HepG2 (cell line): ENCODE measurements around the gene PCP4L1. TPM values are rescaled to one million over a fixed set of nuclear protein-coding genes. Genes with fewer than 3 reads are reported as not detected.
A peak's percentile ranks its signal among the peaks of the same experiment; 100 is the strongest.

Source experiments
- ERF ChIP-seq: IDR thresholded peaks from 2 replicates; pipeline ENCODE4 v1.6.1; 2018; ENCODE audit warnings: missing biosample characterization, missing genetic modification reagents
- HMGA1 ChIP-seq: sonication (generic); formaldehyde crosslinking; conservative IDR thresholded peaks from 2 replicates; pipeline ENCODE4 v1.4.0; 2020; ENCODE audit warnings: missing genetic modification reagents
- HNRNPK ChIP-seq: fragments of 200-400 bp; formaldehyde crosslinking; IDR thresholded peaks from 2 replicates; pipeline ENCODE4 v1.6.1; 2018; ENCODE audit warnings: low read length, low read depth, moderate library complexity, mild to moderate bottlenecking; ENCODE audit not compliant: poor library complexity, severe bottlenecking
- MAF1 ChIP-seq: sonication (generic); formaldehyde crosslinking; IDR thresholded peaks from 2 replicates; pipeline ENCODE4 v1.5.0; 2020; ENCODE audit warnings: missing genetic modification reagents, borderline replicate concordance
- MIXL1 ChIP-seq: IDR thresholded peaks from 2 replicates; pipeline ENCODE4 v1.6.1; 2016
- RARA ChIP-seq: IDR thresholded peaks from 2 replicates; pipeline ENCODE4 v1.6.1; 2016; ENCODE audit warnings: missing genetic modification reagents, missing compliant biosample characterization
- SIX4 ChIP-seq: sonication (generic); formaldehyde crosslinking; IDR thresholded peaks from 2 replicates; pipeline ENCODE4 v1.4.0; 2020; ENCODE audit warnings: missing genetic modification reagents
- THAP11 ChIP-seq: IDR thresholded peaks from 2 replicates; pipeline ENCODE4 v1.6.1; 2016; ENCODE audit warnings: missing biosample characterization, missing genetic modification reagents
- TOPORS ChIP-seq: sonication (generic); formaldehyde crosslinking; IDR thresholded peaks from 2 replicates; pipeline ENCODE4 v1.8.0; 2023; ENCODE audit warnings: mild to moderate bottlenecking, missing genetic modification reagents
- ZMYM3 ChIP-seq: sonication (generic); formaldehyde crosslinking; IDR thresholded peaks from 2 replicates; pipeline ENCODE4 v1.5.1; 2020; ENCODE audit warnings: mild to moderate bottlenecking, missing genetic modification reagents
- ZNF160 ChIP-seq: sonication (generic); formaldehyde crosslinking; IDR thresholded peaks from 2 replicates; pipeline ENCODE4 v1.8.0; 2022; ENCODE audit warnings: mild to moderate bottlenecking, inconsistent platforms, missing genetic modification reagents
- ZNF205 ChIP-seq: IDR thresholded peaks from 2 replicates; pipeline ENCODE4 v1.6.1; 2018; ENCODE audit warnings: missing biosample characterization, missing genetic modification reagents
- ZNF318 ChIP-seq: sonication (generic); formaldehyde crosslinking; IDR thresholded peaks from 2 replicates; pipeline ENCODE4 v1.4.0; 2020; ENCODE audit warnings: mild to moderate bottlenecking, missing genetic modification reagents
- ZNF558 ChIP-seq: sonication (generic); formaldehyde crosslinking; IDR thresholded peaks from 2 replicates; pipeline ENCODE4 v1.9.0; 2022; ENCODE audit warnings: mild to moderate bottlenecking, missing genetic modification reagents, borderline replicate concordance
- ZNF800 ChIP-seq: sonication (generic); formaldehyde crosslinking; IDR thresholded peaks from 2 replicates; pipeline ENCODE4 v1.4.0; 2020; ENCODE audit warnings: missing genetic modification reagents
- ZNF841 ChIP-seq: sonication (generic); formaldehyde crosslinking; IDR thresholded peaks from 2 replicates; pipeline ENCODE4 v1.8.1; 2023; ENCODE audit warnings: missing genetic modification reagents, borderline replicate concordance
- polyA plus RNA-seq, 8 experiments: library from polyadenylated mRNA; depleted of rRNA in 3 of 8; stranded (reverse) in 7 of 8; unstranded in 1 of 8; fragments of >200 nt; fragmentation: Illumina TruSeq in 4 of 8; extraction: Trizol in 4 of 8; gene quantifications; 2 replicates each; pipeline versions ENCODE4 v1.2.1 to v1.2.3, GENCODE V29; 2011 to 2016; ENCODE audit warnings: low read depth in 4 of 8, missing spikeins in 1 of 8, mixed read lengths in 1 of 8; ENCODE audit not compliant: insufficient read depth in 1 of 8
- total RNA-seq, 5 experiments: library from RNA; depleted of rRNA; stranded (reverse); fragments of >200 nt; fragmentation: Illumina TruSeq; extraction: Trizol; gene quantifications; 2 replicates each; pipeline ENCODE4 v1.2.3, GENCODE V29; 2016; ENCODE audit warnings: low read depth in 1 of 5
- TF ChIP-seq, protein P1 (sequence below): sonication (generic); formaldehyde crosslinking; IDR thresholded peaks from 2 replicates; pipeline ENCODE4 v1.8.0; 2022; ENCODE audit warnings: missing genetic modification reagents, mild to moderate bottlenecking, moderate library complexity, borderline replicate concordance

PCP4L1 gene
- total and polyA plus RNA-seq, 2 of the 13 experiments (the other 11 are each of a cell fraction or from before 2014, with no cell fraction given) = 0.28 TPM; not detected in 1

GRCh38 chr1:161223805-161224694, 34.5 kb upstream of the PCP4L1 start (continued):
- TF ChIP-seq ZNF318 (CRISPR knock-in tag) = no peak
- TF ChIP-seq ZNF205 (CRISPR knock-in tag) = 0 out of 2 replicates have a peak, but pooled peaks have one; percentile 19
- no peak for TF ChIP-seq HMGA1 (CRISPR knock-in tag)
- 0 out of 2 replicates have a peak, but pooled peaks have one; percentile 28 for TF ChIP-seq ERF
- peak; percentile 88 for TF ChIP-seq SIX4 (CRISPR knock-in tag)
- TF ChIP-seq, protein P1, sequence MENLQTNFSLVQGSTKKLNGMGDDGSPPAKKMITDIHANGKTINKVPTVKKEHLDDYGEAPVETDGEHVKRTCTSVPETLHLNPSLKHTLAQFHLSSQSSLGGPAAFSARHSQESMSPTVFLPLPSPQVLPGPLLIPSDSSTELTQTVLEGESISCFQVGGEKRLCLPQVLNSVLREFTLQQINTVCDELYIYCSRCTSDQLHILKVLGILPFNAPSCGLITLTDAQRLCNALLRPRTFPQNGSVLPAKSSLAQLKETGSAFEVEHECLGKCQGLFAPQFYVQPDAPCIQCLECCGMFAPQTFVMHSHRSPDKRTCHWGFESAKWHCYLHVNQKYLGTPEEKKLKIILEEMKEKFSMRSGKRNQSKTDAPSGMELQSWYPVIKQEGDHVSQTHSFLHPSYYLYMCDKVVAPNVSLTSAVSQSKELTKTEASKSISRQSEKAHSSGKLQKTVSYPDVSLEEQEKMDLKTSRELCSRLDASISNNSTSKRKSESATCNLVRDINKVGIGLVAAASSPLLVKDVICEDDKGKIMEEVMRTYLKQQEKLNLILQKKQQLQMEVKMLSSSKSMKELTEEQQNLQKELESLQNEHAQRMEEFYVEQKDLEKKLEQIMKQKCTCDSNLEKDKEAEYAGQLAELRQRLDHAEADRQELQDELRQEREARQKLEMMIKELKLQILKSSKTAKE (CRISPR knock-in tag) = peak; percentile 87
- no peak; the same call in 1 of the 2 replicates for TF ChIP-seq ZNF558 (CRISPR knock-in tag)
- peak; percentile 47; the same call in 1 of the 2 replicates for TF ChIP-seq ZNF841 (CRISPR knock-in tag)
- peak; percentile 41; the same call in 1 of the 2 replicates for TF ChIP-seq MAF1 (CRISPR knock-in tag)
- TF ChIP-seq ZMYM3 (CRISPR knock-in tag) = no peak
- peak; percentile 43; the same call in 1 of the 2 replicates for TF ChIP-seq ZNF160 (CRISPR knock-in tag)
- peak; percentile 74 for TF ChIP-seq MIXL1 (CRISPR knock-in tag)
- 0 out of 2 replicates have a peak, but pooled peaks have one; percentile 28 for TF ChIP-seq ZNF800 (CRISPR knock-in tag)
- peak; percentile 84 for TF ChIP-seq TOPORS
- TF ChIP-seq RARA (CRISPR knock-in tag) = peak; percentile 96
- TF ChIP-seq THAP11 (CRISPR knock-in tag) = peak; percentile 65; the same call in 1 of the 2 replicates
- TF ChIP-seq HNRNPK = peak; percentile 82
